ENCODE measurements around the gene TUBA4B.
"Not testable (repeated sequence)": the region's sequence is repeated elsewhere in the genome, so short reads cannot be mapped to it uniquely, and the experiment has no call there.

TUBA4B gene

DNA sequence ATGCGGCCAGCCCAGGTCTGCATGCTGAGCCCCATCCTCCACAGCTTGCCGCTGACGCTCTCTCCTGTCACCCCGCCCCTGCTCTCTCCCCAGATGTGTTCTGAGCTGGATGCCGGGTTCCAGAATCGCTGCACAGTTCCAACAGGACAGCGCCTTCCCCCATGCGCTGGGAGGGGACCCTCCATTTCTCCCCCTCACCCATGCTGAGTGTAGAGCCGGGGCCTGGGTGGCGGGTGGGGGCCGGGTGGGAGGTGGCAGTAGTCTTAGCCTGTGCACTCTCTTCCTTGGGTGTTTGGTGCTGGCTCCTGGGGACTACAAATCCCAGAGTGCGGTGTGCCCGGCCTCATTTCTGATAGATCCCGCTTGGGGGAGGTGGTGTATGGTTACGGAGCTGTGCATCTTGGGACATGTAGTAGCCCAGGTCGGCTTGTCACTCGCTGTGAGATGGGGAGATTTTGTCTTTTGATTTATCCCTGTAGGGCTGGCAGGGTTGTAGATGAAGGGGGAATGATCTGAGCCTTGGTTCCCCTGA is 32.9 kb downstream of the TUBA4B start:
- Mint-ChIP-seq H3K27me3 (no peaks in the 10 kb centered on the region), H3K4me1 (ENCODE audit: low read depth) (peaks cover 15% of the 10 kb centered on the region), H3K27ac (no peak overlapping the region), H3K9me3 (no peaks in the 10 kb centered on the region), H3K4me3 (no peak overlapping the region), H3K36me3 (ENCODE audit: low read depth) (peaks cover 25% of the 10 kb centered on the region)

GRCh38 chr2:219286436-219287115 is 33.5 kb downstream of the TUBA4B start:
- Mint-ChIP-seq H3K4me3 (no peak overlapping the region), H3K27me3 (no peaks in the 10 kb centered on the region), H3K4me1 (ENCODE audit: low read depth) (peaks cover 9% of the 10 kb centered on the region), H3K36me3 (ENCODE audit: low read depth) (peaks cover 19% of the 10 kb centered on the region), H3K9me3 (no peaks in the 10 kb centered on the region), H3K27ac (no peak overlapping the region)

DNA sequence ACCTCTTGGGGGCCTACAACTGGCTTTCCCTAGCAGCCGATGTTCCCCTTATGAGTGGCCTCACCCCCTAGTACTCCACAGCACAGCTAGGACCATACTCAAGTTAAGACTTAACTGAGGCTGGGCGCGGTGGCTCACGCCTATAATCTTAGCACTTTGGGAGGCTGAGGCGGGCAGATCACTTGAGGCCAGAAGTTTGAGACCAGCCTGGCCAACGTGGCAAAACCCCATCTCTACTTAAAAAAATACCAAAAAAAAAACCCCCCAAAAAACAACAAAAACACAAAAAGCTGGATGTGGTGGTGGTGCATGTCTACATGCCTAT is 34.0 kb downstream of the TUBA4B start:
- not testable (repeated sequence) for H3K4me1 Mint-ChIP-seq (ENCODE audit: low read depth); H3K4me3 Mint-ChIP-seq; H3K27ac Mint-ChIP-seq; H3K9me3 Mint-ChIP-seq; H3K27me3 Mint-ChIP-seq
- H3K36me3 Mint-ChIP-seq (ENCODE audit: low read depth) = peaks cover 19% of the 10 kb centered on the region

- Mint-ChIP-seq H3K27ac (no peak overlapping the region), H3K36me3 (ENCODE audit: low read depth) (peaks cover 14% of the 10 kb centered on the region), H3K4me1 (ENCODE audit: low read depth) (peaks cover 4% of the 10 kb centered on the region), H3K4me3 (no peak overlapping the region), H3K27me3 (no peaks in the 10 kb centered on the region), H3K9me3 (no peaks in the 10 kb centered on the region)
These were observed 34.7 kb downstream of the TUBA4B start for GRCh38 chr2:219287580-219288265.

DNA sequence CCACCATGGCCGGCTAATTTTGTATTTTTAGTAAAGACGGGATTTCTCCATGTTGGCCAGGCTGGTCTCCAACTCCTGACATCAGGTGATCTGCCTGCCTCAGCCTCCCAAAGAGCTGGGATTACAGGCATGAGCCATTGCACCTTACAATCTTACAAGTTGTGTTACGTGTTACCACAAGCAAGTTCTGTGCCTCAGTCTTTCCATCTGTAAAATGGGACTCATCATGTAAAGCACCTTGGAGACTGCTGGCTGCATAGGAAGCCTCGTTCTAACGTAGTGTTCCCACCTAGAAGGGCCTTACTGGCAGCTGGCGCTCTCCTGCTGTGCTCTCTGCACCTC is 36.1 kb downstream of the TUBA4B start:
- Mint-ChIP-seq H3K36me3 (ENCODE audit: low read depth) (peaks cover 3% of the 10 kb centered on the region), H3K27ac (no peak overlapping the region), H3K4me3 (no peak overlapping the region), H3K27me3 (no peaks in the 10 kb centered on the region), H3K9me3 (no peaks in the 10 kb centered on the region), H3K4me1 (ENCODE audit: low read depth) (peaks cover 3% of the 10 kb centered on the region)

- H3K9me3 Mint-ChIP-seq = no peaks in the 10 kb centered on the region
- H3K27ac Mint-ChIP-seq = no peak overlapping the region
- H3K36me3 Mint-ChIP-seq (ENCODE audit: low read depth) = peaks cover 3% of the 10 kb centered on the region
- no peak overlapping the region for H3K4me3 Mint-ChIP-seq
- H3K4me1 Mint-ChIP-seq (ENCODE audit: low read depth) = peaks cover 7% of the 10 kb centered on the region
- no peaks in the 10 kb centered on the region for H3K27me3 Mint-ChIP-seq
These were observed 36.7 kb downstream of the TUBA4B start for GRCh38 chr2:219289537-219290361.

- peaks cover 3% of the 10 kb centered on the region for H3K36me3 Mint-ChIP-seq (ENCODE audit: low read depth)
- H3K4me1 Mint-ChIP-seq (ENCODE audit: low read depth) = peaks cover 14% of the 10 kb centered on the region
- no peak overlapping the region for H3K27ac Mint-ChIP-seq
- no peaks in the 10 kb centered on the region for H3K9me3 Mint-ChIP-seq
- no peaks in the 10 kb centered on the region for H3K27me3 Mint-ChIP-seq
- H3K4me3 Mint-ChIP-seq = no peak overlapping the region
These were observed 37.5 kb downstream of the TUBA4B start for GRCh38 chr2:219290381-219291171.

DNA sequence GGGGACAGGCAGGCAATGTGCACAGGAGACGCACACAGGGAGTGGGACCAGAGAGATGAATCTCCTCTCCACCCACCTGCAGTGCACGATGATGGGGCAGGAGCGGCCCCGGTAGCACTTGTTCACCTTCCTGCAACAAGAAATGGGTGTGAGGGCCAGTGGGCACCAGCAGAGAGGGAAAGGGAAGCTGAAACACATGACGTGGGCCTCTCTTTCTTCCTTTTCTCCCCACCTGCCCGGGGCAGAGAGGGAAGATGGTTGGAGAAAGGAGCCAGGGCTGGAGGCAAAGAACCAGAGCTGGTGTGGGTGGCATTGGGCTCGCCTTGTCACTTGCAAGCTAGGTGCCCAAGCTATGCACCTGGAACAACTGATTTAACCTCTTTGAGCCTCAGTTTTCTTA is 38.4 kb downstream of the TUBA4B start:
- Mint-ChIP-seq H3K4me1 (ENCODE audit: low read depth) (peaks cover 22% of the 10 kb centered on the region), H3K36me3 (ENCODE audit: low read depth) (no peaks in the 10 kb centered on the region), H3K9me3 (no peaks in the 10 kb centered on the region), H3K27me3 (no peaks in the 10 kb centered on the region), H3K4me3 (no peak overlapping the region), H3K27ac (no peak overlapping the region)

GRCh38 chr2:219291910-219292490 is 39.0 kb downstream of the TUBA4B start:
- no peak overlapping the region for H3K27ac Mint-ChIP-seq

GRCh38 chr2:219292616-219293015 is 39.6 kb downstream of the TUBA4B start:
- no peak overlapping the region for H3K27ac Mint-ChIP-seq
- H3K4me3 Mint-ChIP-seq = no peak overlapping the region
- no peaks in the 10 kb centered on the region for H3K36me3 Mint-ChIP-seq (ENCODE audit: low read depth)
- H3K9me3 Mint-ChIP-seq = no peaks in the 10 kb centered on the region
- no peaks in the 10 kb centered on the region for H3K27me3 Mint-ChIP-seq
- H3K4me1 Mint-ChIP-seq (ENCODE audit: low read depth) = peaks cover 22% of the 10 kb centered on the region

More at GRCh38 chr2:219291910-219292490, 39.0 kb downstream of the TUBA4B start:
- Mint-ChIP-seq H3K4me1 (ENCODE audit: low read depth) (peaks cover 22% of the 10 kb centered on the region), H3K9me3 (no peaks in the 10 kb centered on the region), H3K27me3 (no peaks in the 10 kb centered on the region), H3K4me3 (no peak overlapping the region), H3K36me3 (ENCODE audit: low read depth) (no peaks in the 10 kb centered on the region)

- H3K27ac Mint-ChIP-seq = peak overlapping the region; percentile 88
- H3K27me3 Mint-ChIP-seq = no peaks in the 10 kb centered on the region
These were observed 40.7 kb downstream of the TUBA4B start for GRCh38 chr2:219293736-219294231.

DNA sequence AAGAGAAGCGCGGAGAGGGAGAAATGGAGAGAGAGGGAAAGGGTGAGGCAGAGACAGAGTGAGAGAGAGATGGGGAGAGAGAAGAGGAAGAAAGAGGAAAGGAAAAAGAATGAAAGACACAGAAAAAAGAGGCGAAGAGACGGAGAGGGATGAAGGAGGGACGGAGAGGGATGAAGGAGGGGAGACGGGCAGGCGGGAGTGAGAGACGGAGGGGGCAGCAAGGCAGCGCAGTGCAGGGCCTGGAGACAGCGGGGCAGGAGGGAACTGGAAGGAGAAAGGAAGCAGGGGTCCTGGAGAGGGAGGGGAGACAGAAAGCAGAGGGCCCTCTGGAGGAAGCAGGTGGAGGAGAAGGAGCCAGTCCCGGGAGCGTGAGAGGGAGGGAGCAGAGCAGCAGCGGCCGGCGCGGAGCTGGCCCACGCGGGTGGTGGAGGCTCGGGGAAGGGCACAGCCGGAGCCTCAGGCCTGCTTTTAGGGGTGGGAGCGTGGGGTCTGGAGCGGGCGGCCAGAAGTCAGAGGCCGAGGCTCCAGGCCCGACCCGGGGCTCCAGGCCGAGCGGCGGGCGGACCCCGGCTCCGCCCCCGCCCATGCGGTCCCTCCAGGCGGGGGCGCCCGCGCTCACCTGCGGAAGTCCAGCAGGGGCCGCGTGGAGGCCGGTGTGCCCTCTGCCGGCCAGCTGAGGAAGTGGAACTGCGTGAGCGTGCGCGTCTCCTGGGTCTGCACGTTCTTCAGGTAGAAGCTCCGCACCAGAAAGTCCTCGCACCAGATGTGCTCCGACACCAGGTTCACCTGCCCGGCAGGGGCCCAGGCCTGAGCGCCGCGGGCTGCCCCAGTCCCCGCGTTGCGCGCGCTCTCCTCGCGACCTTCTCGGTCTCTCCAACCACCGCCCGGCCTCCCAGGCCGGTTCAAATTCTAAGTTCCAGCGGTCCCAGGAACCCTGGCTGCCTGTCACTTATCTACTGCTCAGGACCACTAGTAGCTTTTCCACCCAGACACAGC is 41.6 kb downstream of the TUBA4B start:
- H3K36me3 Mint-ChIP-seq (ENCODE audit: low read depth) = no peaks in the 10 kb centered on the region
- H3K27me3 Mint-ChIP-seq = no peaks in the 10 kb centered on the region
- no peaks in the 10 kb centered on the region for H3K9me3 Mint-ChIP-seq
- peak overlapping the region; percentile 88 for H3K27ac Mint-ChIP-seq
- H3K4me3 Mint-ChIP-seq = peak overlapping the region; percentile 73
- H3K4me1 Mint-ChIP-seq (ENCODE audit: low read depth) = peaks cover 27% of the 10 kb centered on the region

More at GRCh38 chr2:219293736-219294231, 40.7 kb downstream of the TUBA4B start:
- Mint-ChIP-seq H3K4me1 (ENCODE audit: low read depth) (peaks cover 25% of the 10 kb centered on the region), H3K36me3 (ENCODE audit: low read depth) (no peaks in the 10 kb centered on the region), H3K9me3 (no peaks in the 10 kb centered on the region), H3K4me3 (peak overlapping the region; percentile 73)

- Mint-ChIP-seq H3K4me1 (ENCODE audit: low read depth) (peaks cover 27% of the 10 kb centered on the region), H3K27ac (no peak overlapping the region), H3K9me3 (no peaks in the 10 kb centered on the region), H3K4me3 (no peak overlapping the region), H3K27me3 (peaks cover 11% of the 10 kb centered on the region), H3K36me3 (ENCODE audit: low read depth) (no peaks in the 10 kb centered on the region)
These were observed 43.1 kb downstream of the TUBA4B start for GRCh38 chr2:219296142-219296541.
